PC-9 (cell line): ENCODE data around the gene MYCBPAP. TPM values are rescaled to one million over a fixed set of nuclear protein-coding genes. Genes with fewer than 3 reads are reported as not detected.

ENCODE experiments used
- BruUV-seq: library from RNA; stranded (reverse); fragments of 400-500 nt; replicated peaks from 2 replicates; lab custom pipeline; 2021; lab: Mats Ljungman, UMichigan
- CTCF ChIA-PET: fragments of 300-600 bp; sonication (Branson Sonifier 250); formaldehyde crosslinking; loops from one replicate; lab custom pipeline; 2022; ENCODE audit warnings: antibody characterized with exemption; lab: Charles Lee
- POLR2A ChIA-PET: fragments of 300-600 bp; sonication (Branson Sonifier 250); formaldehyde crosslinking; loops from one replicate; lab custom pipeline; 2022; ENCODE audit warnings: antibody characterized with exemption; ENCODE audit not compliant: unreplicated experiment; lab: Charles Lee
- DNase-seq, 2 experiments: peaks; one replicate each; pipeline versions ENCODE4 v3.0.0 to v3.0.0-alpha.2; 2015 to 2022; ENCODE audit warnings: mixed read lengths in 1 of 2
- H2AFZ ChIP-seq: fragments of 200-600 bp; sonication (generic); 2 replicates; pipeline ENCODE4 v1.8.1; 2017; ENCODE audit warnings: antibody characterized with exemption
- H3F3A ChIP-seq: fragments of 200-600 bp; sonication (generic); 2 replicates; pipeline ENCODE4 v1.8.1; 2017; ENCODE audit warnings: antibody characterized with exemption, mild to moderate bottlenecking, low read depth; ENCODE audit not compliant: insufficient read depth
- H3K27ac ChIP-seq: fragments of 200-600 bp; sonication (generic); 2 replicates; pipeline ENCODE4 v1.6.1; 2016; ENCODE audit warnings: mixed run types
- H3K27me3 ChIP-seq: fragments of 200-600 bp; sonication (generic); 2 replicates; pipeline ENCODE4 v1.6.1; 2016; ENCODE audit warnings: low read depth, mixed run types; ENCODE audit not compliant: insufficient read depth
- H3K36me3 ChIP-seq: fragments of 200-600 bp; sonication (generic); 2 replicates; pipeline ENCODE4 v1.6.1; 2016; ENCODE audit warnings: low read depth, mixed run types
- H3K4me1 ChIP-seq: fragments of 200-600 bp; sonication (generic); replicated peaks from 2 replicates; pipeline ENCODE4 v1.6.1; 2016; ENCODE audit warnings: mixed run types; ENCODE audit not compliant: insufficient read depth
- H3K4me2 ChIP-seq: fragments of 200-600 bp; sonication (generic); 2 replicates; pipeline ENCODE4 v1.6.1; 2017; ENCODE audit warnings: mixed run types
- H3K4me3 ChIP-seq: fragments of 200-600 bp; sonication (generic); 2 replicates; pipeline ENCODE4 v1.6.1; 2016; ENCODE audit warnings: mixed run types
- H3K79me2 ChIP-seq: fragments of 200-600 bp; sonication (generic); 2 replicates; pipeline ENCODE4 v1.6.1; 2017; ENCODE audit warnings: low read depth, mixed run types
- H3K9me2 ChIP-seq: fragments of 200-600 bp; sonication (generic); 2 replicates; pipeline ENCODE4 v1.8.1; 2017; ENCODE audit warnings: mild to moderate bottlenecking; ENCODE audit not compliant: insufficient read depth
- H3K9me3 ChIP-seq: fragments of 200-600 bp; sonication (generic); 2 replicates; pipeline ENCODE4 v1.8.1; 2016; ENCODE audit warnings: low read depth; ENCODE audit not compliant: insufficient read depth
- H4K20me1 ChIP-seq: fragments of 200-600 bp; sonication (generic); 2 replicates; pipeline ENCODE4 v1.8.1; 2017; ENCODE audit not compliant: insufficient read depth
- EZH2 ChIP-seq: fragments of 200-600 bp; sonication (generic); IDR thresholded peaks from 2 replicates; pipeline ENCODE4 v1.8.0; 2017; ENCODE audit warnings: antibody characterized with exemption, low read depth
- intact Hi-C: fragments of 100-400 bp; cut with micrococcal nuclease; formaldehyde crosslinking; loops from one replicate; pipeline ENCODE4 v1.10.0; 2022; ENCODE audit not compliant: unreplicated experiment
- total RNA-seq: library from RNA; stranded (reverse); gene quantifications from 2 replicates; pipeline ENCODE4 v1.2.3, GENCODE V29; 2021
- TF ChIP-seq, protein P1 (sequence below): fragments of 200-600 bp; sonication (generic); conservative IDR thresholded peaks from 2 replicates; pipeline ENCODE4 v1.6.1; 2017; ENCODE audit warnings: mixed run types, antibody characterized with exemption, mild to moderate bottlenecking, moderate library complexity

Gene MYCBPAP
- total RNA-seq, 1 experiment from 2014 or later: 4.9 TPM

DNA sequence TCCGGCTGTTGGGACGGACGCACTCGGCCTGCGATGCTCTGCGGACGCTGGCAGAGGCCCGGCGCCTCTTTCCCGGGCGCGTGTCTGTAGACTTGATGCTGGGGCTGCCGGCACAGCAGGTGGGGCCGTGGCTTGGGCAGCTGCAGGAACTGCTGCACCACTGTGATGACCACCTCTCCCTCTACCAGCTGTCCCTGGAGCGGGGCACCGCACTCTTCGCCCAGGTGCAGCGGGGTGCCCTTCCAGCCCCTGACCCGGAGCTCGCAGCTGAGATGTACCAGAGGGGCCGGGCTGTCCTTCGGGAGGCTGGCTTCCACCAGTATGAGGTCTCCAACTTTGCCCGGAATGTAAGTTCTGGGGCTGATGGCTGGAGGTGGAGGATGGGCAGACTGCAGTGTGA lies 26.1 kb upstream of the MYCBPAP start:
- TF ChIP-seq, protein P1, sequence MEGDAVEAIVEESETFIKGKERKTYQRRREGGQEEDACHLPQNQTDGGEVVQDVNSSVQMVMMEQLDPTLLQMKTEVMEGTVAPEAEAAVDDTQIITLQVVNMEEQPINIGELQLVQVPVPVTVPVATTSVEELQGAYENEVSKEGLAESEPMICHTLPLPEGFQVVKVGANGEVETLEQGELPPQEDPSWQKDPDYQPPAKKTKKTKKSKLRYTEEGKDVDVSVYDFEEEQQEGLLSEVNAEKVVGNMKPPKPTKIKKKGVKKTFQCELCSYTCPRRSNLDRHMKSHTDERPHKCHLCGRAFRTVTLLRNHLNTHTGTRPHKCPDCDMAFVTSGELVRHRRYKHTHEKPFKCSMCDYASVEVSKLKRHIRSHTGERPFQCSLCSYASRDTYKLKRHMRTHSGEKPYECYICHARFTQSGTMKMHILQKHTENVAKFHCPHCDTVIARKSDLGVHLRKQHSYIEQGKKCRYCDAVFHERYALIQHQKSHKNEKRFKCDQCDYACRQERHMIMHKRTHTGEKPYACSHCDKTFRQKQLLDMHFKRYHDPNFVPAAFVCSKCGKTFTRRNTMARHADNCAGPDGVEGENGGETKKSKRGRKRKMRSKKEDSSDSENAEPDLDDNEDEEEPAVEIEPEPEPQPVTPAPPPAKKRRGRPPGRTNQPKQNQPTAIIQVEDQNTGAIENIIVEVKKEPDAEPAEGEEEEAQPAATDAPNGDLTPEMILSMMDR: no peak
- no peak for TF ChIP-seq EZH2
- Histone ChIP-seq H3F3A (peaks cover 51% of the 10 kb centered on the region), H3K9me2 (no peaks in the 10 kb centered on the region), H3K36me3 (0 out of 2 replicates have a peak, but pooled peaks cover 5% of the 10 kb centered on the region), H3K4me3 (no peak overlapping the region), H3K4me2 (no peak overlapping the region), H3K79me2 (peaks cover 16% of the 10 kb centered on the region), H3K27me3 (no peaks in the 10 kb centered on the region), H2AFZ (no peak overlapping the region), H3K27ac (no peak overlapping the region), H3K4me1 (peaks cover 35% of the 10 kb centered on the region), H4K20me1 (no peaks in the 10 kb centered on the region; the same call in none of the 2 replicates), H3K9me3 (no peaks in the 10 kb centered on the region)
- no peak for DNase-seq
- ChIA-PET CTCF (no interaction called here), POLR2A (interaction anchor here (0.5 to 0.6 kb wide), 2 partner anchors 41 to 72 kb away, joined by 3 read pairs; no protein-coding TSS in a partner anchor)
- intact Hi-C loops: loop anchor here (1.0 to 2.0 kb wide), 6 partner anchors 19 to 360 kb away; partner anchors contain the start of gene SPATA20
- BruUV-seq: no TSS peak

DNA sequence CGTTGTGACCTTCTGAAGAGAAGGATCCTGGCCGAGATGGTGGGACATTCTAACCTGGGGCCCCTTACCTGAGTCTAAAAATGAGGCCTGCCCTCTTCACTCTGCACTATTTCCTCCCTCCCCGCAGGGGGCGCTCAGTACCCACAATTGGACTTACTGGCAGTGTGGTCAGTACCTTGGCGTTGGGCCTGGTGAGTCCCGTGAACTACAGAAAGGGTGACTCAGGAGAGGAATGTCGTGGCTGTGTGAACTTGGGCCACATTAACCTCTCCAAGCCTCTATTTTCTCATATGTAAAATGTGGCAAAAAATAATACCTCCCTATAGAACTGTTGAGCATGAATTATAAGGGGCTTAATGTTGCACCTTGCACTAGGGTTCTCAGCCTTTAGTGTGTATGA lies 25.7 kb upstream of the MYCBPAP start:
- Histone ChIP-seq H3K36me3 (0 out of 2 replicates have a peak, but pooled peaks cover 5% of the 10 kb centered on the region), H3K27ac (peak overlapping the region; percentile 46), H3K79me2 (peaks cover 16% of the 10 kb centered on the region), H3K9me2 (no peaks in the 10 kb centered on the region), H4K20me1 (no peaks in the 10 kb centered on the region; the same call in none of the 2 replicates), H3K9me3 (no peaks in the 10 kb centered on the region), H3K4me3 (no peak overlapping the region), H3K27me3 (no peaks in the 10 kb centered on the region), H2AFZ (no peak overlapping the region), H3K4me2 (peak overlapping the region; percentile 64), H3K4me1 (peaks cover 39% of the 10 kb centered on the region), H3F3A (peaks cover 54% of the 10 kb centered on the region)
- BruUV-seq: no TSS peak
- TF ChIP-seq, protein P1: peak; percentile 98
- TF ChIP-seq EZH2: no peak
- intact Hi-C loops: loop anchor here (1.0 to 2.0 kb wide), 6 partner anchors 19 to 360 kb away; partner anchors contain the start of gene SPATA20
- ChIA-PET POLR2A (no interaction called here), CTCF (no interaction called here)
- peak; percentile 90 to 95 for DNase-seq

DNA sequence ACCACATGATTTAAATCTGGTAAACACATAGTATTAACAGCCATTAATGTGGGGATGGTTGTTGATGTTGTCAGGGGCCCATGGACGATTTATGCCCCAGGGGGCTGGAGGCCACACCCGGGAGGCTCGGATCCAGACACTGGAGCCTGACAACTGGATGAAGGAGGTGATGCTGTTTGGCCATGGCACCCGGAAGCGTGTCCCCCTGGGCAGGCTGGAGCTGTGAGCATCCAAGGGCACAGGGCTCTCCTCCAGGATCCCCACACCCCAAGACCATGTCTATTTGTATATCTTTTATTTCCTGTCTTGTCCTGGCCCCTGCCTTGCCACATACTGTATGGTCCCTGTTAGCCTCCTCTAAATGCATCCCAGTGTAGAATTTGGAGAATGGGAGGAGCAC lies 25.0 kb upstream of the MYCBPAP start:
- Histone ChIP-seq H3K79me2 (peaks cover 16% of the 10 kb centered on the region), H3K36me3 (0 out of 2 replicates have a peak, but pooled peaks cover 5% of the 10 kb centered on the region), H3K9me2 (no peaks in the 10 kb centered on the region), H3K9me3 (no peaks in the 10 kb centered on the region), H3F3A (peaks cover 48% of the 10 kb centered on the region), H3K27ac (no peak overlapping the region), H3K4me2 (peak overlapping the region; percentile 64; the same call in 1 of the 2 replicates), H2AFZ (no peak overlapping the region), H3K4me3 (no peak overlapping the region), H3K27me3 (no peaks in the 10 kb centered on the region), H3K4me1 (peaks cover 45% of the 10 kb centered on the region), H4K20me1 (no peaks in the 10 kb centered on the region; the same call in none of the 2 replicates)
- no peak for DNase-seq
- no peak for TF ChIP-seq EZH2
- TF ChIP-seq, protein P1: no peak
- POLR2A ChIA-PET: interaction anchor here (0.6 kb wide), 1 partner anchor 210 kb away, joined by 5 read pairs; no protein-coding TSS in a partner anchor
- intact Hi-C loops: loop anchor here (2.0 kb wide), 1 partner anchor 212 kb away; no protein-coding TSS in a partner anchor
- CTCF ChIA-PET: interaction anchor here (0.5 kb wide), 1 partner anchor 234 kb away, joined by 5 read pairs; no protein-coding TSS in a partner anchor
- BruUV-seq: no TSS peak
